Mammary epithelial cell (primary cell): ENCODE results near the gene ADGRD1.

Source experiments
- EZH2 ChIP-seq: IDR thresholded peaks from 2 replicates; pipeline ENCODE4 v1.6.1; 2012; ENCODE audit warnings: low read length, inconsistent platforms, borderline replicate concordance
- TF ChIP-seq, protein P1 (sequence below), 2 donors: IDR thresholded peaks in 1 of 2; conservative IDR thresholded peaks in 1 of 2; 2 replicates each; pipeline ENCODE4 v1.5.1; 2011 to 2012; ENCODE audit warnings: inconsistent platforms in 2 of 2, low read length in 2 of 2, mild to moderate bottlenecking in 2 of 2, control low read depth in 1 of 2, low read depth in 1 of 2; ENCODE audit not compliant: insufficient read depth in 1 of 2; ENCODE audit errors: extremely low read depth in 1 of 2

DNA sequence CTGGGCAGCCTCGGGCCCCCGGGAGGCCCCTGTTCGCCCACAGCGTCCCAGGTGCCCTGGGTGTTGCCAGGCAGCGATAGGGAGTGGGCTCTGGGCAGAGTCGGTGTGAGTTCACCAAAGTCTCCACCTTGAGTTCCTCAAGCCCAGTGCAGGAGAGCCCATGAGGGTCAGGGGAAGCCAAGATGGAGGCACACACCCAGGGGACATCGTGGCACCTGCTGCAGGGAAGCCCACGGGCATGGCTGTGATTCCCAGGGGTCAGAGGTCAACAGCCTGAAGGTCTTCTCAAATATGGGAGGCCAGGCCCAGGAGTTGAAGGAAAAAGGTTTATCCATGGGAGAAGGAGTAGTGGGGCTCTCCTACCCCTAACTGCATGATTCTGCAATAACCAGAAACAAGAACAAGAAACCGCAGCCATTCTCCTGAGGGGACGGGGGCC, 148.8 kb downstream of the ADGRD1 start:
- TF ChIP-seq, protein P1, sequence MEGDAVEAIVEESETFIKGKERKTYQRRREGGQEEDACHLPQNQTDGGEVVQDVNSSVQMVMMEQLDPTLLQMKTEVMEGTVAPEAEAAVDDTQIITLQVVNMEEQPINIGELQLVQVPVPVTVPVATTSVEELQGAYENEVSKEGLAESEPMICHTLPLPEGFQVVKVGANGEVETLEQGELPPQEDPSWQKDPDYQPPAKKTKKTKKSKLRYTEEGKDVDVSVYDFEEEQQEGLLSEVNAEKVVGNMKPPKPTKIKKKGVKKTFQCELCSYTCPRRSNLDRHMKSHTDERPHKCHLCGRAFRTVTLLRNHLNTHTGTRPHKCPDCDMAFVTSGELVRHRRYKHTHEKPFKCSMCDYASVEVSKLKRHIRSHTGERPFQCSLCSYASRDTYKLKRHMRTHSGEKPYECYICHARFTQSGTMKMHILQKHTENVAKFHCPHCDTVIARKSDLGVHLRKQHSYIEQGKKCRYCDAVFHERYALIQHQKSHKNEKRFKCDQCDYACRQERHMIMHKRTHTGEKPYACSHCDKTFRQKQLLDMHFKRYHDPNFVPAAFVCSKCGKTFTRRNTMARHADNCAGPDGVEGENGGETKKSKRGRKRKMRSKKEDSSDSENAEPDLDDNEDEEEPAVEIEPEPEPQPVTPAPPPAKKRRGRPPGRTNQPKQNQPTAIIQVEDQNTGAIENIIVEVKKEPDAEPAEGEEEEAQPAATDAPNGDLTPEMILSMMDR (conservative IDR thresholded peaks at IDR 0.05 in 1 of 2, IDR thresholded peaks at IDR 0.05 in 1 of 2; ENCODE audit: extremely low read depth in 1 of 2, insufficient read depth in 1 of 2, low read depth in 1 of 2, low read length in 2 of 2), result no peak
- no peak for TF ChIP-seq EZH2
